Measurements from ENCODE around the gene FIS1.

DNA sequence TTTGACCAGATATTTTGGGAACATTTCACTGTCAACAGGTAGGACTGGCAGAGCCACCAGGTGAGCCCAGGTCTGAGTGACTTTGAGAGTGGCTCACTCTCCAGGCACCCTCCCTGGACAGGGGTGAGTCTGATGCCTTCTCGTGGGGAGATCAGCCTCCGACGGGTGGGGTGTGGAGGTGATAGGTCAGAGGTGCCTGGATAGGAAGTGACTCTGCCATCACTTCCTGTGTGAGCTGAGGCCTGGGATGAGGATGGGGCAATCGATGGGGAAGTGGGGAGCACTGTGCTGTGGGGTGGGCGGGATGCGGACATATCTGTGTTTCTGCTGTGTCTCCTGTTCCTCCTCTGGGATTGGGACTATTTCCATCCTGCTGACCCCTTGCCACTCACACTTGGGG lies 42.2 kb upstream of the FIS1 start:
- TF ChIP-seq, protein P1, sequence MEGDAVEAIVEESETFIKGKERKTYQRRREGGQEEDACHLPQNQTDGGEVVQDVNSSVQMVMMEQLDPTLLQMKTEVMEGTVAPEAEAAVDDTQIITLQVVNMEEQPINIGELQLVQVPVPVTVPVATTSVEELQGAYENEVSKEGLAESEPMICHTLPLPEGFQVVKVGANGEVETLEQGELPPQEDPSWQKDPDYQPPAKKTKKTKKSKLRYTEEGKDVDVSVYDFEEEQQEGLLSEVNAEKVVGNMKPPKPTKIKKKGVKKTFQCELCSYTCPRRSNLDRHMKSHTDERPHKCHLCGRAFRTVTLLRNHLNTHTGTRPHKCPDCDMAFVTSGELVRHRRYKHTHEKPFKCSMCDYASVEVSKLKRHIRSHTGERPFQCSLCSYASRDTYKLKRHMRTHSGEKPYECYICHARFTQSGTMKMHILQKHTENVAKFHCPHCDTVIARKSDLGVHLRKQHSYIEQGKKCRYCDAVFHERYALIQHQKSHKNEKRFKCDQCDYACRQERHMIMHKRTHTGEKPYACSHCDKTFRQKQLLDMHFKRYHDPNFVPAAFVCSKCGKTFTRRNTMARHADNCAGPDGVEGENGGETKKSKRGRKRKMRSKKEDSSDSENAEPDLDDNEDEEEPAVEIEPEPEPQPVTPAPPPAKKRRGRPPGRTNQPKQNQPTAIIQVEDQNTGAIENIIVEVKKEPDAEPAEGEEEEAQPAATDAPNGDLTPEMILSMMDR (IDR thresholded peaks at IDR 0.05): no peak
- TF ChIP-seq POLR2A (IDR thresholded peaks at IDR 0.05): no peak
